PC-3 (cell line): ENCODE measurements around the gene ABCF3. TPM values are rescaled to one million over a fixed set of nuclear protein-coding genes. Genes with fewer than 3 reads are reported as not detected.

Experiments used
- ATAC-seq: fragments of 200-7000 bp; cut with Tn5 transposase; 2 replicates; pipeline ENCODE4 v1.9.1; 2020; ENCODE audit warnings: mild to moderate bottlenecking, moderate library complexity
- BruUV-seq: library from RNA; stranded (reverse); fragments of 400-500 nt; replicated peaks from 2 replicates; lab custom pipeline; 2021; lab: Mats Ljungman, UMichigan
- CTCF ChIA-PET: fragments of 300-600 bp; sonication (Branson Sonifier 250); formaldehyde crosslinking; loops from one replicate; lab custom pipeline; 2022; ENCODE audit warnings: antibody characterized with exemption; lab: Charles Lee
- POLR2A ChIA-PET: fragments of 300-600 bp; sonication (Branson Sonifier 250); formaldehyde crosslinking; loops from one replicate; lab custom pipeline; 2022; ENCODE audit warnings: antibody characterized with exemption; ENCODE audit not compliant: unreplicated experiment; lab: Charles Lee
- DNase-seq: peaks from one replicate; pipeline ENCODE4 v3.0.0-alpha.2; 2015
- H2AFZ ChIP-seq: fragments of 300-600 bp; sonication (generic); 2 replicates; pipeline ENCODE4 v1.6.0; 2016; ENCODE audit warnings: antibody characterized with exemption, low read length
- H3F3A ChIP-seq: fragments of 300-600 bp; sonication (generic); one replicate; pipeline ENCODE4 v1.6.0; 2017; ENCODE audit warnings: antibody characterized with exemption, low read length, control low read depth, mild to moderate bottlenecking; ENCODE audit not compliant: unreplicated experiment
- H3K27ac ChIP-seq: fragments of 300-600 bp; sonication (generic); 2 replicates; pipeline ENCODE4 v1.5.1; 2016; ENCODE audit warnings: mild to moderate bottlenecking, low read length
- H3K27me3 ChIP-seq: fragments of 300-600 bp; sonication (generic); 2 replicates; pipeline ENCODE4 v1.6.1; 2016; ENCODE audit warnings: low read length, mixed read lengths
- H3K36me3 ChIP-seq: fragments of 300-600 bp; sonication (generic); 2 replicates; pipeline ENCODE4 v1.6.1; 2016; ENCODE audit warnings: low read depth, mixed run types, low read length, mixed read lengths
- H3K4me1 ChIP-seq: fragments of 300-600 bp; sonication (generic); 2 replicates; pipeline ENCODE4 v1.5.1; 2016; ENCODE audit warnings: low read length; ENCODE audit not compliant: insufficient read depth
- H3K4me2 ChIP-seq: fragments of 300-600 bp; sonication (generic); 2 replicates; pipeline ENCODE4 v1.6.0; 2016; ENCODE audit warnings: low read length
- H3K4me3 ChIP-seq: fragments of 300-600 bp; sonication (generic); 2 replicates; pipeline ENCODE4 v1.5.1; 2016; ENCODE audit warnings: mild to moderate bottlenecking, low read length, mixed read lengths
- H3K79me2 ChIP-seq: fragments of 300-600 bp; sonication (generic); 2 replicates; pipeline ENCODE4 v1.6.1; 2017; ENCODE audit warnings: low read length, mixed read lengths
- H3K9ac ChIP-seq: fragments of 300-600 bp; sonication (generic); 2 replicates; pipeline ENCODE4 v1.6.0; 2016; ENCODE audit warnings: mild to moderate bottlenecking, low read length
- H3K9me2 ChIP-seq: fragments of 300-600 bp; sonication (generic); replicated peaks from 2 replicates; pipeline ENCODE4 v1.6.1; 2016; ENCODE audit warnings: mixed run types, low read length, mixed read lengths
- H3K9me3 ChIP-seq: fragments of 300-600 bp; sonication (generic); 2 replicates; pipeline ENCODE4 v1.6.1; 2016; ENCODE audit warnings: low read length, mixed read lengths
- H4K20me1 ChIP-seq: fragments of 300-600 bp; sonication (generic); 2 replicates; pipeline ENCODE4 v1.6.1; 2016; ENCODE audit warnings: low read length, mixed read lengths
- EZH2 ChIP-seq: fragments of 300-600 bp; sonication (generic); IDR thresholded peaks from one replicate; pipeline ENCODE4 v1.6.1; 2017; ENCODE audit warnings: antibody characterized with exemption, mild to moderate bottlenecking, low read length; ENCODE audit not compliant: unreplicated experiment
- EZH2phosphoT487 ChIP-seq: fragments of 300-600 bp; sonication (generic); IDR thresholded peaks from 2 replicates; pipeline ENCODE4 v1.6.1; 2018; ENCODE audit warnings: mild to moderate bottlenecking, antibody characterized with exemption, low read length, borderline replicate concordance
- intact Hi-C: fragments of 100-400 bp; cut with micrococcal nuclease; formaldehyde crosslinking; loops from 2 replicates; pipeline ENCODE4 v1.9.0; 2023
- total RNA-seq: library from RNA; depleted of rRNA; stranded (reverse); fragments of >200 nt; gene quantifications from 2 replicates; pipeline ENCODE4 v1.2.3, GENCODE V29; 2014
- TF ChIP-seq, protein P1 (sequence below): fragments of 300-600 bp; sonication (generic); conservative IDR thresholded peaks from 2 replicates; pipeline ENCODE4 v1.5.1; 2017; ENCODE audit warnings: antibody characterized with exemption, low read depth, mild to moderate bottlenecking, low read length

The ABCF3 gene
- total RNA-seq, 1 experiment from 2014 or later, result 85.5 TPM

GRCh38 chr3:184240384-184241140 lies 54.6 kb downstream of the ABCF3 start:
- H3K9me2 ChIP-seq, result no peaks in the 10 kb centered on the region
- no peaks in the 10 kb centered on the region for H4K20me1 ChIP-seq
- CTCF ChIA-PET, result interaction anchor here (0.6 kb wide), 1 partner anchor 43 kb away, joined by 3 read pairs; no protein-coding TSS in a partner anchor
- POLR2A ChIA-PET, result no interaction called here
- intact Hi-C loops, result no loop called here
- peaks cover 24% of the 10 kb centered on the region for H3K36me3 ChIP-seq
- DNase-seq, result peak; percentile 54
- no peak overlapping the region for H2AFZ ChIP-seq
- no peak overlapping the region for H3K4me3 ChIP-seq
- no peaks in the 10 kb centered on the region for H3K27me3 ChIP-seq
- no peak overlapping the region for H3K4me2 ChIP-seq
- no peaks in the 10 kb centered on the region for H3K9me3 ChIP-seq
- ATAC-seq, result peak; percentile 55
- H3K9ac ChIP-seq, result no peak overlapping the region
- no peaks in the 10 kb centered on the region for H3K4me1 ChIP-seq
- H3K27ac ChIP-seq, result no peak overlapping the region
- no TSS peak for BruUV-seq
- H3K79me2 ChIP-seq, result no peaks in the 10 kb centered on the region
- no peaks in the 10 kb centered on the region for H3F3A ChIP-seq
- no peak for TF ChIP-seq EZH2
- TF ChIP-seq, protein P1, sequence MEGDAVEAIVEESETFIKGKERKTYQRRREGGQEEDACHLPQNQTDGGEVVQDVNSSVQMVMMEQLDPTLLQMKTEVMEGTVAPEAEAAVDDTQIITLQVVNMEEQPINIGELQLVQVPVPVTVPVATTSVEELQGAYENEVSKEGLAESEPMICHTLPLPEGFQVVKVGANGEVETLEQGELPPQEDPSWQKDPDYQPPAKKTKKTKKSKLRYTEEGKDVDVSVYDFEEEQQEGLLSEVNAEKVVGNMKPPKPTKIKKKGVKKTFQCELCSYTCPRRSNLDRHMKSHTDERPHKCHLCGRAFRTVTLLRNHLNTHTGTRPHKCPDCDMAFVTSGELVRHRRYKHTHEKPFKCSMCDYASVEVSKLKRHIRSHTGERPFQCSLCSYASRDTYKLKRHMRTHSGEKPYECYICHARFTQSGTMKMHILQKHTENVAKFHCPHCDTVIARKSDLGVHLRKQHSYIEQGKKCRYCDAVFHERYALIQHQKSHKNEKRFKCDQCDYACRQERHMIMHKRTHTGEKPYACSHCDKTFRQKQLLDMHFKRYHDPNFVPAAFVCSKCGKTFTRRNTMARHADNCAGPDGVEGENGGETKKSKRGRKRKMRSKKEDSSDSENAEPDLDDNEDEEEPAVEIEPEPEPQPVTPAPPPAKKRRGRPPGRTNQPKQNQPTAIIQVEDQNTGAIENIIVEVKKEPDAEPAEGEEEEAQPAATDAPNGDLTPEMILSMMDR, result no peak
- TF ChIP-seq EZH2phosphoT487, result no peak

GRCh38 chr3:184241141-184241446 lies 55.1 kb downstream of the ABCF3 start:
- intact Hi-C loops, result no loop called here
- POLR2A ChIA-PET, result no interaction called here
- ATAC-seq, result peak; percentile 6; the same call in 1 of the 2 replicates

More at GRCh38 chr3:184241141-184241446, 55.1 kb downstream of the ABCF3 start:
- Histone ChIP-seq H3K36me3 (peaks cover 24% of the 10 kb centered on the region), H3F3A (no peaks in the 10 kb centered on the region), H3K9me2 (no peaks in the 10 kb centered on the region), H3K4me3 (no peak overlapping the region), H3K27ac (no peak overlapping the region), H4K20me1 (no peaks in the 10 kb centered on the region), H2AFZ (no peak overlapping the region), H3K79me2 (no peaks in the 10 kb centered on the region; the same call in 1 of the 2 replicates), H3K9me3 (no peaks in the 10 kb centered on the region), H3K9ac (no peak overlapping the region), H3K4me2 (no peak overlapping the region), H3K4me1 (no peaks in the 10 kb centered on the region), H3K27me3 (no peaks in the 10 kb centered on the region)
- CTCF ChIA-PET, result interaction anchor here (0.6 kb wide), 1 partner anchor 44 kb away, joined by 3 read pairs; no protein-coding TSS in a partner anchor
- no TSS peak for BruUV-seq
- TF ChIP-seq EZH2 (no peak), EZH2phosphoT487 (no peak)
- TF ChIP-seq, protein P1, result no peak
- DNase-seq, result no peak
